Measurements from ENCODE around the gene CCDC198. TPM values are rescaled to one million over a fixed set of nuclear protein-coding genes. Genes with fewer than 3 reads are reported as not detected.

CCDC198 gene, protein sequence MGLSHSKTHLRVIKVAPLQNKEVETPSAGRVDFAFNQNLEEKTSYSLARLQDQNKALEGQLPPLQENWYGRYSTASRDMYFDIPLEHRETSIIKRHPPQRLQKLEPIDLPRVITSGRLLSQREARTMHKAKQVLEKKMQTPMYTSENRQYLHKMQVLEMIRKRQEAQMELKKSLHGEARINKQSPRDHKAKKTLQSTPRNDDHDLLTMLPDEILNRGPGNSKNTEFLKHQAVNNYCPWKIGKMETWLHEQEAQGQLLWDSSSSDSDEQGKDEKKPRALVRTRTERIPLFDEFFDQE
- not detected for total RNA-seq

DNA sequence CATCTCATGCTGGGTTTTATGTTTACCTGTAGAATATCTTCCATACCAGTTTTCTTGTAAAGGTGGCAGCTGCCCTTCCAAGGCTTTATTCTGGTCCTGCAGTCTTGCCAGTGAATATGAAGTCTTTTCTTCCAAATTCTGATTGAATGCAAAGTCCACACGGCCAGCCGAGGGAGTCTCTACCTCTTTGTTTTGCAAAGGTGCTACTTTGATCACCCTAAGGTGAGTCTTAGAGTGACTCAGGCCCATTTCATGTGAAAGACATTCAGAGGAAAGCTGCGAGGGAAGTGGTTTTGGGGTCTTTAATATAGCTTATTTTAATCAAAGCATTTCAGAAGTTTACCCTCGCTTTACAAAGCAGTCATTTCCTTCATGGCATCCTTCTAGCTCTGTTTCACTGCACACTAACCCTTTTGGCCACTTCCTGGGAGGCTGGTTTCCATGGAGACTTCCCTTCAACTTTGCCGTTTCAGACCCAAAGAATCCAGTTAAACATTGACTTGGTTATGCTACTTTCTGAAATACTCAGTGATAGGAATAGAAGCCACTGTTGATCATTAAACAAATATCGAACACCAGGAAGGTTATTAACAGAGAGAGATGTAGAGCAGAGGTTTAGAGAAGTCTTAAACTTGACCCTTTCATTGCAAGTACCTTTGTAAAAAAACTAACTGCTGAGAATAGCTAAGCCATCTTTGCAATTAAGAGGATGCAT, at the start of gene CCDC198:
Gene CCDC198, minus strand, starts transcription at position 391 of the 715 bp plus-strand sequence. Its CDS starts 142 bp downstream, at position 249.
- H3K9me3 Mint-ChIP-seq: no peaks in the 10 kb centered on the region
- H3K4me1 Mint-ChIP-seq: peaks cover 3% of the 10 kb centered on the region
- H3K4me3 Mint-ChIP-seq: no peak within 1 kb of the TSS
- H3K27me3 Mint-ChIP-seq: peaks cover 15% of the 10 kb centered on the region
- POLR2A ChIA-PET: no interaction called here
- DNase-seq: no peak
- H3K27ac Mint-ChIP-seq: no peak within 1 kb of the TSS
- H3K36me3 Mint-ChIP-seq (ENCODE audit: low read depth): no peaks in the 10 kb centered on the region
- CTCF ChIA-PET: no interaction called here

DNA sequence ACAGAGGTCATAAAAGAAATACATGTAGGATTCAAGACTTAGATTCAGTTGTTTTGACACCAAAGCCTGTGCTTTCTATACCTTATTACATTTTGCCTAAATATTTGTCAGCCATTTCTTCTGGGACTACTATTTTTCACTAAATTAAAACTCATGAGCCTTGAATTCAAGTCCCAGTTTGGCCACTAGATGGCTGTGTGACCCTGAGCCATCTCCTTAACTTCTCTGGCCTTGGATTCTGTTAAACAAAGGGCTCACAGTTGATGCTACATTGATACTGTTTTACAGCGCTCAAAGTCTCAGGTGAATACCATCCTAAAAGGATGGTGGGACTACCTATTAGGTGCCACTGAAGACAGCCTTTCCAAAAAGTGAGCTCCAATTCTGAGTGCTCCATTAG, 39.6 kb upstream of the CCDC198 start:
- Mint-ChIP-seq H3K36me3 (ENCODE audit: low read depth) (no peaks in the 10 kb centered on the region), H3K27ac (no peak overlapping the region), H3K4me1 (no peaks in the 10 kb centered on the region), H3K27me3 (no peaks in the 10 kb centered on the region), H3K4me3 (no peak overlapping the region), H3K9me3 (no peaks in the 10 kb centered on the region)
- POLR2A ChIA-PET: no interaction called here
- DNase-seq: peak; percentile 18
- CTCF ChIA-PET: interaction anchor here (0.6 kb wide), 1 partner anchor 362 kb away, joined by 3 read pairs; no protein-coding TSS in a partner anchor

DNA sequence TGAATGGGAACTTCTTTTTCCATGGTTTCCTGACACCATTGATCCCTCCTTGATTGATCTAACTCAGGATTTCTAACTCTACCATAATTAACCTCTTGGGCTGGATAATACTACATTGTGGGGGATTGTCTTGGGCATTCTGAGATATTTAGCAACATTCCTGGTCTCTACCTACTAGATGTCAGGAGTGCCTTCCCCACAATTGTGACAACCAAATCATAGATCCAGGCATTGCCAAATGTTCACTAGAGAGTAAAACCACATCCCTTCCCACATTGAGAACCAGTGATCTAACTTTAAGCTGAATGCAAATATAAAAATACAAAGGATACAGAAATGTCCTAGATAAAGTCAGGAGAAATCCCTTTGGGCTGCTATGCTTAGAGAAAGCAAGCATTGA, 36.9 kb upstream of the CCDC198 start:
- H3K4me3 Mint-ChIP-seq: no peak overlapping the region
- no peak for DNase-seq
- ChIA-PET CTCF (no interaction called here), POLR2A (no interaction called here)
- peaks cover 2% of the 10 kb centered on the region for H3K9me3 Mint-ChIP-seq
- H3K36me3 Mint-ChIP-seq (ENCODE audit: low read depth): no peaks in the 10 kb centered on the region
- no peak overlapping the region for H3K27ac Mint-ChIP-seq
- H3K27me3 Mint-ChIP-seq: no peaks in the 10 kb centered on the region
- H3K4me1 Mint-ChIP-seq: no peaks in the 10 kb centered on the region

DNA sequence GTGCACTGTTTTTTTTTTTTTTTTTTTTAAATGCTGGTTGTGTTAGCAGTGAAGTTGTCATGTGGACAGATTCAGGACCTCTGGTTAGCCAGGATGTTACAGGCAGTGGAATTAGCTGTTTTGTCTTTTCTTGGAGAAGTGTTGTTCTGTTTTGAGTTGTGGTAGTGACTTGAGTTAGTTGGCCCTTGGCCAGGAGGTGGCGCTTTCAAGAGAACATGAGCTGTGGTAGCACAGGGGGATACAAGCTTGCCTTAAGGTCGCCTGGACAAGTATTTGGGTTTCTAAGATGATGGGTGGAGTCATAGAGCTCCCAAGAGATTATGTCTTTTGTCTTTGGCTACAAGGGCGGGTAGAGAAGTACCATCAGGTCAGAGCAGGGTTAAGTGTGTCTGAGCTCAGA, 33.3 kb upstream of the CCDC198 start:
- Mint-ChIP-seq H3K27me3 (no peaks in the 10 kb centered on the region), H3K4me3 (no peak overlapping the region), H3K4me1 (no peaks in the 10 kb centered on the region), H3K9me3 (peaks cover 9% of the 10 kb centered on the region), H3K27ac (no peak overlapping the region), H3K36me3 (ENCODE audit: low read depth) (no peaks in the 10 kb centered on the region)
- ChIA-PET POLR2A (no interaction called here), CTCF (no interaction called here)
- DNase-seq: no peak

DNA sequence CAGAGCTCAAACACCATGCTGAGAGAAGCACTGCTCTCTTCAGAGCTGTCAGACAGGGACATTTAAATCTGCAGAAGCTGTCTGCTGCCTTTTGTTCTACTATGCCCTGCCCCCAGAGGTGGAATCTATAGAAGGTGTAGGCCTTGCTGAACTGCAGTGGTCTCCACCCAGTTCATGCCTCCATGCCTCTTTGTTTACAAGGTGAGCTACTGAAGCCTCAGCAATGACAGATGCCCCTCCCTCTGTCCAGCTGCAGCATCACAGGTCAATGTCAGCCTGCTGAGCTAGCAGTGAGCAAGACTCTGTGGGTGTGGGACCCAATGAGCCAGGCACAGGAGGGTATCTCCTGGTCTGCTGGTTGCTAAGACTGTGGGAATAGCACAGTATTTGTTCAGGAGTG, 25.4 kb upstream of the CCDC198 start:
- Mint-ChIP-seq H3K4me3 (no peak overlapping the region), H3K36me3 (ENCODE audit: low read depth) (no peaks in the 10 kb centered on the region), H3K4me1 (no peaks in the 10 kb centered on the region), H3K9me3 (peaks cover 17% of the 10 kb centered on the region), H3K27ac (no peak overlapping the region), H3K27me3 (no peaks in the 10 kb centered on the region)
- CTCF ChIA-PET: interaction anchor here (1.3 kb wide), 1 partner anchor 17 kb away, joined by 3 read pairs; no protein-coding TSS in a partner anchor
- no peak for DNase-seq
- POLR2A ChIA-PET: no interaction called here

DNA sequence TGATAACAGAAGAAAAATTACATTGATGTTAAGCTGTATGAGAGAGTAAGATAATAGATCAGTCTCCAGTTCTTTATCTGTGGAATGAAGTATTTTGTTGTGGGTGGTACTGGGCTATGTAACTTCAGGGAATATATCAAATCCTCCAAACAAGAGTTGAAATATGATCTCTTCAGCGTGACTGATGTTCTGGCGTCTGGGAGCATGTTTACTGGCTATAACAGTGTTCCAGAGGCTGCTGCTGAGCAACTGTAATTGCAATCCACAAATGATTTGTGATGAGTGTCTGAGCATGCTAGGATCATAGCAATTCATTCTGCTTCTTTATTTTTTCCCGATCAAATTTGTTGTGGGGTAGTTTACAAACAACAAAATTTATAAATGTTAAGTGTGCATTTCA, 18.6 kb upstream of the CCDC198 start:
- Mint-ChIP-seq H3K4me3 (no peak overlapping the region), H3K27ac (no peak overlapping the region), H3K9me3 (peaks cover 10% of the 10 kb centered on the region), H3K4me1 (no peaks in the 10 kb centered on the region), H3K36me3 (ENCODE audit: low read depth) (no peaks in the 10 kb centered on the region), H3K27me3 (peaks cover 5% of the 10 kb centered on the region)
- no peak for DNase-seq
- ChIA-PET POLR2A (no interaction called here), CTCF (no interaction called here)

DNA sequence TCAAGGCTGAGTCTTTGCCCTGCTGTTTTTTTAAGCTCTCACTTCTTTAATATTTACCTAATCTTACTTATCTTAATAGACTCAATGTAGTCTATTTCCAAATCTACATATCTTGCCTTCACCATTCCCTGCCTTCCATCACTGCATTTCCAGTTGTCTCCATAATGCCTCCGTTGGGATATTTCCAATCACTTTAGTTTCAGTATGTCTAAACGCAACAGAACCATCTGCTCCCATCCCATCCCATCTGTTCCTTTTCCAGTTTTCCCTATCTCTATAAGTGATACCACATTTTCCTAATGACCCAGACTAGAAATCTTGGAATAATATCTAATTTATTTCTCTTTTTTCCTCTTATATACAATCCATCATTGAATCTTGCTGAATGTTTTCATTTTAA, 15.1 kb upstream of the CCDC198 start:
- H3K36me3 Mint-ChIP-seq (ENCODE audit: low read depth): no peaks in the 10 kb centered on the region
- no peak overlapping the region for H3K27ac Mint-ChIP-seq
- DNase-seq: no peak
- ChIA-PET POLR2A (no interaction called here), CTCF (interaction anchor here (1.0 kb wide), 1 partner anchor 111 kb away, joined by 3 read pairs; no protein-coding TSS in a partner anchor)
- H3K4me3 Mint-ChIP-seq: no peak overlapping the region
- peaks cover 5% of the 10 kb centered on the region for H3K27me3 Mint-ChIP-seq
- no peaks in the 10 kb centered on the region for H3K4me1 Mint-ChIP-seq
- peaks cover 3% of the 10 kb centered on the region for H3K9me3 Mint-ChIP-seq

DNA sequence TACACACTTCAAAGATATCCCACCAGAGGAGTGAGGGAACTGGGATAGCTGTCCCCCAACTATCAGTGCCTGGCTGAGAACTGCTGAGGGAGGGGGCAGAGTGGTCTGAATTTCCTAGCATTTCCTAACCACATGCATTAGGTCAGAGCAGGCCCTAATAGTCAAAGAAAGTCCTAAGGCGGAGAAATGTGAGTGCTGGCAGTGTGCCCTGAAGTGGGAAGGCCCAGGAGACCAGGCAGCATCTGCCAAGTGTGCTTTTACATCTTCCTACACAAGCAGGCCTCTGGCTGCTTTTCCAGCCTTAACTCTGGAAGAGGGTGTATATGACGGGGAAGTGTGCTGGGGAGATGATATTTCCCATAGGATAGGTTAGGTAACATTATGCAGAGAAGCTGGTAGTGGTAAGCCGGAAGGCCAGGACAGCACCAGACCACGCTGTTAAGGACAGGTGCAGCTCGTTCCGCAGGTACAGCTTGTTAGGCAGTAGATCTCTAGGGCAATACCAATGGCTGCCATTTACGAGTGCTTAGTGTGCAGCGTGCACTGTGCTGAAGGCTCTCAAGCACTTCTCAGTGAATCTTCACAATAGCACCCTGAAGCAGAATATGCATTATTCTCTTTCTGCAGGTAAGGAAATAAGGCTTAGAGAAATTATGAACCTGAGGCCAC, 9.1 kb upstream of the CCDC198 start:
- H3K4me1 Mint-ChIP-seq: no peaks in the 10 kb centered on the region
- CTCF ChIA-PET: interaction anchor here (0.5 to 0.9 kb wide), 2 partner anchors 16 to 132 kb away, joined by 3 read pairs; no protein-coding TSS in a partner anchor
- H3K9me3 Mint-ChIP-seq: peaks cover 2% of the 10 kb centered on the region
- POLR2A ChIA-PET: no interaction called here
- H3K36me3 Mint-ChIP-seq (ENCODE audit: low read depth): no peaks in the 10 kb centered on the region
- DNase-seq: no peak
- H3K27ac Mint-ChIP-seq: no peak overlapping the region
- H3K4me3 Mint-ChIP-seq: no peak overlapping the region
- H3K27me3 Mint-ChIP-seq: peaks cover 4% of the 10 kb centered on the region

DNA sequence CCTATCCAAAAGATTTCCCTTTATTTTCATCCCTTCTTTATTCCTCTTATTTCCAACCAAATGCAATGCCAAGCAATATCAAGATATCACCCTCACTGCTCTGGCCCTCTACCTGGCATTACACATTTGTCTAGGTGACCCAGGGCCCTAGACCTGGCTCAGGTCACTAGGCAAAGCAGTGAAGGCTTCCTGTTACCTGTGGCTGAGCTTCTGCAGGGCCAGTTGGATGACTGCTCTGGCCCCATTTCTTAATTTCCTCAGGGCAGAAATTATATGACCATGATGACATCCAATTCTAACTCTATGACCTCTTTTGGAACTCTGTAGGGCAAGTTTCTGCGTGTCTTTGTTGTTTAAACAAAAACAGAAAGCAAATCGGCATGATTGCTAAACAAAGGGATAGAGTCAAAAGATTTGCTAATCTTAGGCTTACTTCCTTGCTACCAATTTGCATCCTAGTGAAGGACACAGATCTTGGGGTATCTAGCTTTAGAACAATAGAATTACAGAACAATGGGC, 7.4 kb upstream of the CCDC198 start:
- Mint-ChIP-seq H3K4me3 (no peak overlapping the region), H3K36me3 (ENCODE audit: low read depth) (no peaks in the 10 kb centered on the region), H3K4me1 (no peaks in the 10 kb centered on the region), H3K27ac (no peak overlapping the region), H3K9me3 (peaks cover 2% of the 10 kb centered on the region), H3K27me3 (peaks cover 6% of the 10 kb centered on the region)
- no peak for DNase-seq
- ChIA-PET POLR2A (no interaction called here), CTCF (interaction anchor here (0.9 kb wide), 1 partner anchor 10 kb away, joined by 3 read pairs; no protein-coding TSS in a partner anchor)

DNA sequence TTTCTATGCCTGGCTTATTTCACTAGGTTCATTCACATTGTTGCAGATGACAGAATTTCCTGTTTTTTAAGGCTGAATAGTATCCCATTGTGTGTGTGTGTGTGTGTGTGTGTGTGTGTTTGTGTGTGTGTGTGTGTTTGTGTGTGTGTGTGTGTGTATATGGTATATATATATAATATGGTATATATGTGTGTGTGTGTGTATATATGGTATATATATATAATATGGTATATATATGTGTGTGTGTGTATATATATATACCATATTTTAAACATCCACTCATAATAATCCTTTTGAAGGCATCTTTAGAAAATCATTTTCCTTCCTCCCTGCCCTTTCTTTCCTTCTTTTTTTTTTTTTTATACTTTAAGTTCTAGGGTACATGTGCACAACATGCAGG, 5.0 kb upstream of the CCDC198 start:
- no peak for DNase-seq
- Mint-ChIP-seq H3K36me3 (ENCODE audit: low read depth) (no peaks in the 10 kb centered on the region), H3K9me3 (peaks cover 2% of the 10 kb centered on the region), H3K27me3 (peaks cover 6% of the 10 kb centered on the region), H3K4me1 (no peaks in the 10 kb centered on the region), H3K4me3 (no peak overlapping the region), H3K27ac (no peak overlapping the region)
- POLR2A ChIA-PET: no interaction called here
- CTCF ChIA-PET: no interaction called here

DNA sequence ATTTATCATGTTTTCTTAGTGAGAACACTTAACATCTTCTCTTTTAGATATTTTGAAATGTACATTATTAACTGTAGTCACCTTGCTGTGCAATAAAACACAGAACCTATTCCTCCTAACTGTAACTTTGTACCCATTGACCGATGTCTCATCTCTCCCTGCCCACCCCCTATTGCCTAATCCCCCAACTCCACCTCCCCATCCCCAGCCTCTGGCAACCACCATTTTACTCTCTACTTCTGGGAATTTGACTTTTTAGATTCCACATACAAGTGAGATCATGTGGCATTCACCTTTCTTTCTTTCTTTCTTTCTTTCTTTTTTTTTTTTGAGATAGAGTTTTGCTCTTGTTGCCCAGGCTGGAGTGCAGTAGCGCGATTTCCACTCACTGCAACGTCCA, 4.4 kb upstream of the CCDC198 start:
- no peak overlapping the region for H3K4me3 Mint-ChIP-seq
- no peaks in the 10 kb centered on the region for H3K36me3 Mint-ChIP-seq (ENCODE audit: low read depth)
- peaks cover 2% of the 10 kb centered on the region for H3K9me3 Mint-ChIP-seq
- DNase-seq: no peak
- no peak overlapping the region for H3K27ac Mint-ChIP-seq
- ChIA-PET CTCF (no interaction called here), POLR2A (no interaction called here)
- peaks cover 3% of the 10 kb centered on the region for H3K4me1 Mint-ChIP-seq
- H3K27me3 Mint-ChIP-seq: peaks cover 6% of the 10 kb centered on the region

DNA sequence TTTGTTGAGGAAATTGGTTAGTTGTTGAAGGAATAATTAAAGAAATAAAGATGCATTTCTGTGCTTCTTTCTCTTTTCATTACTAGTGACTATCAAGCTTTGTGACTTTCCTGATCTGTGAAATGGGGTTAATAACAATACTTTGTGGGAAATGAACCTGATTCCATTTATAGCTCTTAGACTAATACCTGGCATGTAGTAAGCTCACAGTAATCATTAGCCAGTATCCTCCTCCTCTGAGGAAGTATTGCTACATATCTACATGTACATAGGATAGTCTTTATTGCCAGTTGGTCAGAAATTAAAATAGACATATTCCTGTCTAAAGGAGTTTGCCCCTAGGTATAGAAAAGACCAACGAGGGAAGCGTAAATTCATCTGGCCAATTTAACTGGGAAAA, 1.8 kb upstream of the CCDC198 start:
- Mint-ChIP-seq H3K27ac (no peak overlapping the region), H3K27me3 (peaks cover 12% of the 10 kb centered on the region), H3K36me3 (ENCODE audit: low read depth) (no peaks in the 10 kb centered on the region), H3K4me1 (peaks cover 3% of the 10 kb centered on the region), H3K4me3 (no peak overlapping the region), H3K9me3 (peaks cover 2% of the 10 kb centered on the region)
- POLR2A ChIA-PET: no interaction called here
- DNase-seq: no peak
- CTCF ChIA-PET: no interaction called here

DNA sequence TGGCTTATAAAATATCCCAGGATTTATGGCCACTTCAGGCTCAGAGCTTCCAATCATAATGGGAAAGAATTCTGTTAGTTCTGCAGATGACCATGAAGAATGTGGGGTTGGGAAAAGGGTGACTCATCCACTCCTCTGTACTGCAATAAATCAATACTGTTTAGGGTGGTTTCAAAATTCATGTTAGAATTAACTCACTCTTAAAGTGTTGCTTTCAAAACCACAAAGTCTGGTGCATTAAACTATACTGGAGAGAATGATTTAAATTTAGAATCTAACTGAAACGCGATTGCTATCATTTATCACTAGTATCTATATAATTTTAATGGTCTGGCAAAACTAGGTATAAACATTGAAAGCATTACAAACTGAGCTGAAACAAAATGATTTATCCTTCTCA, 798 bp downstream of the CCDC198 start:
- no peak for DNase-seq
- CTCF ChIA-PET: no interaction called here
- H3K36me3 Mint-ChIP-seq (ENCODE audit: low read depth): no peaks in the 10 kb centered on the region

More for the DNA sequence above, 798 bp downstream of the CCDC198 start:
- H3K4me1 Mint-ChIP-seq: peaks cover 3% of the 10 kb centered on the region
- H3K27me3 Mint-ChIP-seq: peaks cover 11% of the 10 kb centered on the region
- no peak overlapping the region for H3K27ac Mint-ChIP-seq
- POLR2A ChIA-PET: no interaction called here
- H3K4me3 Mint-ChIP-seq: no peak overlapping the region
- H3K9me3 Mint-ChIP-seq: no peaks in the 10 kb centered on the region
